Measurements from ENCODE around the gene FBXO15.

Gene FBXO15

DNA sequence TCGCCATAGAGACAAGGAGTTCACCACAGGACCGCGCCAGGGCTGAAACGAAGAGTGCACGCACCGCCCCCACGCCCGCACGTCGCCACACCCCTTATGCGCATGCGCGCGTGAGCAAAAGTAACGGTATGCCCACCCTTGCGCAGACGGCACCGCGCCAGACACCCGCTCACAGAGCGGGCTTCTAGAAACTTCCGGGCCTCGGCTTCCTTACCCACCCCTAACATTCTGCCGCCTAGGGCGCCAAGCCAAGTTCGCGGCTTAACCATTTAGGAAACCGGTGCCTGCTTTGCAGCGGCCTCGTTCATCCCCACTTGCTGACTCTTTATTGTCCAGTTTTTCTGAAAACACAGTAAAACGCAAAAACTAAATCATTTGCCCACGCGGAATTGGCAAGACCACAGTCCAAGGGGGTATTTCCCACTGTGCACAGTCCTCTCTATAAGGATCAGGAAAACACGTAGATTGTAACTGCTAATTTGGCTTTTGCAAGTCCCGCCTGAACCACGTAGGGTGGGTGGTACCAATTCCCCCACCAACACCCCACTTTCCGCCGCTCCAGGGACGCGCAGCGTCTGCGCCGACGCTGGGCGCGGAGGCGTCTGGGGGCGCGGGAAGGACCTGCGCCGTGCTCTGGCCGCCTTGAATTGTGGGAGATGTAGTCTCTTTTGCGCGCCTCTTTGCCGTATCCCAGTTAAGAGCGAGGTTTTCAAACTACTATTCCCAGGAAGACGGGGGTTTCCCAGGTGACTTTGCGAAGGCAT, at the start of gene FBXO15, which contains the start of gene TIMM21 (continued):
- no peak for TF ChIP-seq ZNF510 (tag by site-specific recombination; IDR thresholded peaks at IDR 0.05; ENCODE audit: insufficient replicate concordance)
- TF ChIP-seq ZNF24 (tag by site-specific recombination; IDR thresholded peaks at IDR 0.05), result 0 out of 2 replicates have a peak, but pooled peaks have one; percentile 45
- TF ChIP-seq TCF7L2 (IDR thresholded peaks at IDR 0.05; ENCODE audit: borderline replicate concordance, low read depth, low read length), result no peak
- no peak for TF ChIP-seq ZNF549 (tag by site-specific recombination; IDR thresholded peaks at IDR 0.05)
- TF ChIP-seq, protein P1, sequence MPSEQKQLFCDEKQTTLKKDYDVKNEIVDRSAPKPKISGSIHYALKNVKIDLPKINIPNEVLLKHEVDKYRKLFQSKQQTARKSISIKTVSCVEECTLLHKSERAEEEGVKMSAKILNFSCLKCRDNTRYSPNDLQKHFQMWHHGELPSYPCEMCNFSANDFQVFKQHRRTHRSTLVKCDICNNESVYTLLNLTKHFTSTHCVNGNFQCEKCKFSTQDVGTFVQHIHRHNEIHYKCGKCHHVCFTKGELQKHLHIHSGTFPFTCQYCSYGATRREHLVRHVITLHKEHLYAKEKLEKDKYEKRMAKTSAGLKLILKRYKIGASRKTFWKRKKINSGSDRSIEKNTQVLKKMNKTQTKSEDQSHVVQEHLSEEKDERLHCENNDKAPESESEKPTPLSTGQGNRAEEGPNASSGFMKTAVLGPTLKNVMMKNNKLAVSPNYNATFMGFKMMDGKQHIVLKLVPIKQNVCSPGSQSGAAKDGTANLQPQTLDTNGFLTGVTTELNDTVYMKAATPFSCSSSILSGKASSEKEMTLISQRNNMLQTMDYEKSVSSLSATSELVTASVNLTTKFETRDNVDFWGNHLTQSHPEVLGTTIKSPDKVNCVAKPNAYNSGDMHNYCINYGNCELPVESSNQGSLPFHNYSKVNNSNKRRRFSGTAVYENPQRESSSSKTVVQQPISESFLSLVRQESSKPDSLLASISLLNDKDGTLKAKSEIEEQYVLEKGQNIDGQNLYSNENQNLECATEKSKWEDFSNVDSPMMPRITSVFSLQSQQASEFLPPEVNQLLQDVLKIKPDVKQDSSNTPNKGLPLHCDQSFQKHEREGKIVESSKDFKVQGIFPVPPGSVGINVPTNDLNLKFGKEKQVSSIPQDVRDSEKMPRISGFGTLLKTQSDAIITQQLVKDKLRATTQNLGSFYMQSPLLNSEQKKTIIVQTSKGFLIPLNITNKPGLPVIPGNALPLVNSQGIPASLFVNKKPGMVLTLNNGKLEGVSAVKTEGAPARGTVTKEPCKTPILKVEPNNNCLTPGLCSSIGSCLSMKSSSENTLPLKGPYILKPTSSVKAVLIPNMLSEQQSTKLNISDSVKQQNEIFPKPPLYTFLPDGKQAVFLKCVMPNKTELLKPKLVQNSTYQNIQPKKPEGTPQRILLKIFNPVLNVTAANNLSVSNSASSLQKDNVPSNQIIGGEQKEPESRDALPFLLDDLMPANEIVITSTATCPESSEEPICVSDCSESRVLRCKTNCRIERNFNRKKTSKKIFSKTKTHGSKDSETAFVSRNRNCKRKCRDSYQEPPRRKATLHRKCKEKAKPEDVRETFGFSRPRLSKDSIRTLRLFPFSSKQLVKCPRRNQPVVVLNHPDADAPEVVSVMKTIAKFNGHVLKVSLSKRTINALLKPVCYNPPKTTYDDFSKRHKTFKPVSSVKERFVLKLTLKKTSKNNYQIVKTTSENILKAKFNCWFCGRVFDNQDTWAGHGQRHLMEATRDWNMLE (tag by site-specific recombination; conservative IDR thresholded peaks at IDR 0.05; ENCODE audit: low read depth), result 0 out of 2 replicates have a peak, but pooled peaks have one; percentile 25
- no peak for TF ChIP-seq ZBTB17 (tag by site-specific recombination; IDR thresholded peaks at IDR 0.05)
- peak; percentile 8; the same call in 1 of the 2 replicates for TF ChIP-seq KLF10 (tag by site-specific recombination; IDR thresholded peaks at IDR 0.05)
- peak; percentile 65; the same call in 1 of the 2 replicates for TF ChIP-seq ZSCAN30 (tag by site-specific recombination; IDR thresholded peaks at IDR 0.05)
- peak; percentile 41 for TF ChIP-seq SP2 (tag by site-specific recombination; IDR thresholded peaks at IDR 0.05)
- TF ChIP-seq ZNF350 (tag by site-specific recombination; IDR thresholded peaks at IDR 0.05), result no peak
- TF ChIP-seq ZNF501 (tag by site-specific recombination; IDR thresholded peaks at IDR 0.05), result 0 out of 2 replicates have a peak, but pooled peaks have one; percentile 88
- no peak for TF ChIP-seq ZNF354C (tag by site-specific recombination; IDR thresholded peaks at IDR 0.05; ENCODE audit: borderline replicate concordance, low read depth)
- peak; percentile 46; the same call in 1 of the 2 replicates for TF ChIP-seq ZEB2 (tag by site-specific recombination; IDR thresholded peaks at IDR 0.05)
- peak; percentile 16; the same call in 1 of the 2 replicates for TF ChIP-seq ZNF600 (tag by site-specific recombination; IDR thresholded peaks at IDR 0.05)
- no peak for TF ChIP-seq ZNF140 (tag by site-specific recombination; IDR thresholded peaks at IDR 0.05)
- TF ChIP-seq, protein P2, sequence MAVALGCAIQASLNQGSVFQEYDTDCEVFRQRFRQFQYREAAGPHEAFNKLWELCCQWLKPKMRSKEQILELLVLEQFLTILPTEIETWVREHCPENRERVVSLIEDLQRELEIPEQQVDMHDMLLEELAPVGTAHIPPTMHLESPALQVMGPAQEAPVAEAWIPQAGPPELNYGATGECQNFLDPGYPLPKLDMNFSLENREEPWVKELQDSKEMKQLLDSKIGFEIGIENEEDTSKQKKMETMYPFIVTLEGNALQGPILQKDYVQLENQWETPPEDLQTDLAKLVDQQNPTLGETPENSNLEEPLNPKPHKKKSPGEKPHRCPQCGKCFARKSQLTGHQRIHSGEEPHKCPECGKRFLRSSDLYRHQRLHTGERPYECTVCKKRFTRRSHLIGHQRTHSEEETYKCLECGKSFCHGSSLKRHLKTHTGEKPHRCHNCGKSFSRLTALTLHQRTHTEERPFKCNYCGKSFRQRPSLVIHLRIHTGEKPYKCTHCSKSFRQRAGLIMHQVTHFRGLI (tag by site-specific recombination; IDR thresholded peaks at IDR 0.05), result no peak
- TF ChIP-seq, protein P3, sequence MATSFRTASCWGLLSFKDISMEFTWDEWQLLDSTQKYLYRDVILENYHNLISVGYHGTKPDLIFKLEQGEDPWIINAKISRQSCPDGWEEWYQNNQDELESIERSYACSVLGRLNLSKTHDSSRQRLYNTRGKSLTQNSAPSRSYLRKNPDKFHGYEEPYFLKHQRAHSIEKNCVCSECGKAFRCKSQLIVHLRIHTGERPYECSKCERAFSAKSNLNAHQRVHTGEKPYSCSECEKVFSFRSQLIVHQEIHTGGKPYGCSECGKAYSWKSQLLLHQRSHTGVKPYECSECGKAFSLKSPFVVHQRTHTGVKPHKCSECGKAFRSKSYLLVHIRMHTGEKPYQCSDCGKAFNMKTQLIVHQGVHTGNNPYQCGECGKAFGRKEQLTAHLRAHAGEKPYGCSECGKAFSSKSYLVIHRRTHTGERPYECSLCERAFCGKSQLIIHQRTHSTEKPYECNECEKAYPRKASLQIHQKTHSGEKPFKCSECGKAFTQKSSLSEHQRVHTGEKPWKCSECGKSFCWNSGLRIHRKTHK (tag by site-specific recombination; IDR thresholded peaks at IDR 0.05), result no peak
- peak; percentile 98 for TF ChIP-seq OVOL3 (tag by site-specific recombination; IDR thresholded peaks at IDR 0.05)
- no peak for TF ChIP-seq ZNF571 (tag by site-specific recombination; IDR thresholded peaks at IDR 0.05)
- no peak for TF ChIP-seq ZNF10 (tag by site-specific recombination; IDR thresholded peaks at IDR 0.05)
- no peak for TF ChIP-seq ZBTB21 (tag by site-specific recombination; IDR thresholded peaks at IDR 0.05)
- peak; percentile 41; the same call in 1 of the 2 replicates for TF ChIP-seq ZNF366 (tag by site-specific recombination; conservative IDR thresholded peaks at IDR 0.05)
- TF ChIP-seq ZNF2 (tag by site-specific recombination; IDR thresholded peaks at IDR 0.05), result peak; percentile 74; the same call in 1 of the 2 replicates
- TF ChIP-seq, protein P4, sequence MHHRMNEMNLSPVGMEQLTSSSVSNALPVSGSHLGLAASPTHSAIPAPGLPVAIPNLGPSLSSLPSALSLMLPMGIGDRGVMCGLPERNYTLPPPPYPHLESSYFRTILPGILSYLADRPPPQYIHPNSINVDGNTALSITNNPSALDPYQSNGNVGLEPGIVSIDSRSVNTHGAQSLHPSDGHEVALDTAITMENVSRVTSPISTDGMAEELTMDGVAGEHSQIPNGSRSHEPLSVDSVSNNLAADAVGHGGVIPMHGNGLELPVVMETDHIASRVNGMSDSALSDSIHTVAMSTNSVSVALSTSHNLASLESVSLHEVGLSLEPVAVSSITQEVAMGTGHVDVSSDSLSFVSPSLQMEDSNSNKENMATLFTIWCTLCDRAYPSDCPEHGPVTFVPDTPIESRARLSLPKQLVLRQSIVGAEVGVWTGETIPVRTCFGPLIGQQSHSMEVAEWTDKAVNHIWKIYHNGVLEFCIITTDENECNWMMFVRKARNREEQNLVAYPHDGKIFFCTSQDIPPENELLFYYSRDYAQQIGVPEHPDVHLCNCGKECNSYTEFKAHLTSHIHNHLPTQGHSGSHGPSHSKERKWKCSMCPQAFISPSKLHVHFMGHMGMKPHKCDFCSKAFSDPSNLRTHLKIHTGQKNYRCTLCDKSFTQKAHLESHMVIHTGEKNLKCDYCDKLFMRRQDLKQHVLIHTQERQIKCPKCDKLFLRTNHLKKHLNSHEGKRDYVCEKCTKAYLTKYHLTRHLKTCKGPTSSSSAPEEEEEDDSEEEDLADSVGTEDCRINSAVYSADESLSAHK (tag by site-specific recombination; IDR thresholded peaks at IDR 0.05), result peak; percentile 99
- no peak for TF ChIP-seq ZNF169 (tag by site-specific recombination; IDR thresholded peaks at IDR 0.05)
- TF ChIP-seq, protein P5, sequence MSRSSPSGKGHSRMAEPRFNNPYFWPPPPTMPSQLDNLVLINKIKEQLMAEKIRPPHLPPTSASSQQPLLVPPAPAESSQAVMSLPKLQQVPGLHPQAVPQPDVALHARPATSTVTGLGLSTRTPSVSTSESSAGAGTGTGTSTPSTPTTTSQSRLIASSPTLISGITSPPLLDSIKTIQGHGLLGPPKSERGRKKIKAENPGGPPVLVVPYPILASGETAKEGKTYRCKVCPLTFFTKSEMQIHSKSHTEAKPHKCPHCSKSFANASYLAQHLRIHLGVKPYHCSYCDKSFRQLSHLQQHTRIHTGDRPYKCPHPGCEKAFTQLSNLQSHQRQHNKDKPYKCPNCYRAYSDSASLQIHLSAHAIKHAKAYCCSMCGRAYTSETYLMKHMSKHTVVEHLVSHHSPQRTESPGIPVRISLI (tag by site-specific recombination; IDR thresholded peaks at IDR 0.05), result no peak
- 0 out of 2 replicates have a peak, but pooled peaks have one; percentile 37 for TF ChIP-seq ZBTB48 (tag by site-specific recombination; IDR thresholded peaks at IDR 0.05)

All from HEK293 (cell line).